ENCODE measurements around the gene RGS5.

DNA sequence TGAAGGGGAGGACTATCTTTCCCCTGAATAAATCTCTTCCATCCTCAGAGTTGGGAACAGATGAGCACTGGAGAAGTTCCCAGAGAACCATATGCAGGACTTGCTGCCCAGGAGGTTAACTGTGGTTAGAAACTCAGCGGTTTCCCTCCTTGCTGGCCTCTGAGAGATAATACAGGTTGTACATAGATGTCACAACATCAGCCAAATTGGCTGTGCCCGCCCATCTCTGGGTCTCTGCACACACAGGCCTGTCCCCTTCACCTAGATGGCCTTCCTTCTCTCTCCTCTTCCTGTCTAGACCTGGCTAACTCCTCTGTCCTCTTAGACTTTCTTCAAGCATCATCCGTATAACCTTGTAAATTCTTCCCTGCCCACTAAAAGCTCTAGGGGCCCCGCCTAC is 5.7 kb downstream of the RGS5 start:
- TF ChIP-seq, protein P1, sequence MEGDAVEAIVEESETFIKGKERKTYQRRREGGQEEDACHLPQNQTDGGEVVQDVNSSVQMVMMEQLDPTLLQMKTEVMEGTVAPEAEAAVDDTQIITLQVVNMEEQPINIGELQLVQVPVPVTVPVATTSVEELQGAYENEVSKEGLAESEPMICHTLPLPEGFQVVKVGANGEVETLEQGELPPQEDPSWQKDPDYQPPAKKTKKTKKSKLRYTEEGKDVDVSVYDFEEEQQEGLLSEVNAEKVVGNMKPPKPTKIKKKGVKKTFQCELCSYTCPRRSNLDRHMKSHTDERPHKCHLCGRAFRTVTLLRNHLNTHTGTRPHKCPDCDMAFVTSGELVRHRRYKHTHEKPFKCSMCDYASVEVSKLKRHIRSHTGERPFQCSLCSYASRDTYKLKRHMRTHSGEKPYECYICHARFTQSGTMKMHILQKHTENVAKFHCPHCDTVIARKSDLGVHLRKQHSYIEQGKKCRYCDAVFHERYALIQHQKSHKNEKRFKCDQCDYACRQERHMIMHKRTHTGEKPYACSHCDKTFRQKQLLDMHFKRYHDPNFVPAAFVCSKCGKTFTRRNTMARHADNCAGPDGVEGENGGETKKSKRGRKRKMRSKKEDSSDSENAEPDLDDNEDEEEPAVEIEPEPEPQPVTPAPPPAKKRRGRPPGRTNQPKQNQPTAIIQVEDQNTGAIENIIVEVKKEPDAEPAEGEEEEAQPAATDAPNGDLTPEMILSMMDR (IDR thresholded peaks at IDR 0.05; ENCODE audit: low read depth, low read length), result no peak
- TF ChIP-seq EZH2phosphoT487 (IDR thresholded peaks at IDR 0.05; ENCODE audit: low read depth), result no peak
